Measurements from ENCODE around the gene ZNF438. TPM values are rescaled to one million over a fixed set of nuclear protein-coding genes. Genes with fewer than 3 reads are reported as not detected.

ZNF438 gene
- total and polyA plus RNA-seq, 7 donors: 12.3 to 27.9 (median 20.7) TPM

GRCh38 chr10:30894221-30894620 lies 137.4 kb downstream of the ZNF438 start:
- no peaks in the 10 kb centered on the region for H3K9me3 ChIP-seq
- no peaks in the 10 kb centered on the region for H3K27me3 ChIP-seq (ENCODE audit: insufficient read depth in 3 of 3, low read length in 2 of 3)
- H3K4me1 ChIP-seq: peaks cover 8% of the 10 kb centered on the region
- no peak overlapping the region for H3K4me3 ChIP-seq
- TF ChIP-seq CTCF (IDR thresholded peaks at IDR 0.05): no peak
- WGBS, 3 donors: 49 to 58% (median 54%) methylated on average over 5 of the region's 5 CpGs
- no peak overlapping the region for H3K27ac ChIP-seq
- no peaks in the 10 kb centered on the region for H3K36me3 ChIP-seq (ENCODE audit: insufficient read depth in 1 of 2, low read depth in 1 of 2)
- DNase-seq (no peak), ATAC-seq (no peak)
- intact Hi-C loops (cut with DNase I): no loop called here

GRCh38 chr10:30893208-30893607 lies 138.5 kb downstream of the ZNF438 start:
- DNase-seq (no peak), ATAC-seq (no peak)
- Histone ChIP-seq H3K4me3 (no peak overlapping the region), H3K36me3 (ENCODE audit: insufficient read depth in 1 of 2, low read depth in 1 of 2) (no peaks in the 10 kb centered on the region), H3K9me3 (no peaks in the 10 kb centered on the region), H3K27me3 (ENCODE audit: insufficient read depth in 3 of 3, low read length in 2 of 3) (no peaks in the 10 kb centered on the region), H3K27ac (no peak overlapping the region), H3K4me1 (peaks cover 8% of the 10 kb centered on the region)
- intact Hi-C loops (cut with DNase I): no loop called here
- TF ChIP-seq CTCF (IDR thresholded peaks at IDR 0.05): no peak
- 67 to 79% (median 79%) methylated on average over 1 of the region's 1 CpG for WGBS, 3 donors

- H3K9me3 ChIP-seq: no peaks in the 10 kb centered on the region
- intact Hi-C loops (cut with DNase I): no loop called here
- no peaks in the 10 kb centered on the region for H3K36me3 ChIP-seq (ENCODE audit: insufficient read depth in 1 of 2, low read depth in 1 of 2)
- no peak overlapping the region for H3K4me3 ChIP-seq
- H3K27me3 ChIP-seq (ENCODE audit: insufficient read depth in 3 of 3, low read length in 2 of 3): no peaks in the 10 kb centered on the region
- ATAC-seq (no peak), DNase-seq (no peak)
- TF ChIP-seq CTCF (IDR thresholded peaks at IDR 0.05): no peak
- H3K27ac ChIP-seq: no peak overlapping the region
- 92 to 100% (median 94%) methylated on average over 1 of the region's 1 CpG for WGBS, 3 donors
- H3K4me1 ChIP-seq: peaks cover 6% of the 10 kb centered on the region
Observed at GRCh38 chr10:30887839-30888238, 143.8 kb downstream of the ZNF438 start.

GRCh38 chr10:30885423-30885822 lies 146.2 kb downstream of the ZNF438 start:
- no peak overlapping the region for H3K4me3 ChIP-seq
- H3K4me1 ChIP-seq: peaks cover 6% of the 10 kb centered on the region
- no peaks in the 10 kb centered on the region for H3K27me3 ChIP-seq (ENCODE audit: insufficient read depth in 3 of 3, low read length in 2 of 3)
- DNase-seq (no peak), ATAC-seq (peak in 2 of 4 donors; percentile 76 to 82)
- no peak overlapping the region for H3K27ac ChIP-seq
- no peaks in the 10 kb centered on the region for H3K36me3 ChIP-seq (ENCODE audit: insufficient read depth in 1 of 2, low read depth in 1 of 2)
- H3K9me3 ChIP-seq: no peaks in the 10 kb centered on the region
- no peak for TF ChIP-seq CTCF (IDR thresholded peaks at IDR 0.05)
- intact Hi-C loops (cut with DNase I): no loop called here

GRCh38 chr10:30883751-30884150 lies 147.9 kb downstream of the ZNF438 start:
- Histone ChIP-seq H3K27me3 (ENCODE audit: insufficient read depth in 3 of 3, low read length in 2 of 3) (no peaks in the 10 kb centered on the region), H3K27ac (no peak overlapping the region), H3K36me3 (ENCODE audit: insufficient read depth in 1 of 2, low read depth in 1 of 2) (no peaks in the 10 kb centered on the region), H3K9me3 (no peaks in the 10 kb centered on the region), H3K4me3 (no peak overlapping the region), H3K4me1 (peaks cover 6% of the 10 kb centered on the region)
- intact Hi-C loops (cut with DNase I): no loop called here
- 64 to 69% (median 67%) methylated on average over 4 of the region's 4 CpGs for WGBS, 3 donors
- peak in 1 of 4 donors; percentile 40 for ATAC-seq
- DNase-seq: no peak
- no peak for TF ChIP-seq CTCF (IDR thresholded peaks at IDR 0.05)
